NOMO-1 treated with dmso at 0.1 percent for 144 hours (cell line): ENCODE measurements around the gene NR3C2.
"Not testable (repeated sequence)": the region's sequence is repeated elsewhere in the genome, so short reads cannot be mapped to it uniquely, and the experiment has no call there.

ENCODE experiments used
- DNase-seq: peaks from one replicate; lab custom pipeline; 2025; ENCODE audit not compliant: unreplicated experiment; lab: John Stamatoyannopoulos, UW

Gene NR3C2

DNA sequence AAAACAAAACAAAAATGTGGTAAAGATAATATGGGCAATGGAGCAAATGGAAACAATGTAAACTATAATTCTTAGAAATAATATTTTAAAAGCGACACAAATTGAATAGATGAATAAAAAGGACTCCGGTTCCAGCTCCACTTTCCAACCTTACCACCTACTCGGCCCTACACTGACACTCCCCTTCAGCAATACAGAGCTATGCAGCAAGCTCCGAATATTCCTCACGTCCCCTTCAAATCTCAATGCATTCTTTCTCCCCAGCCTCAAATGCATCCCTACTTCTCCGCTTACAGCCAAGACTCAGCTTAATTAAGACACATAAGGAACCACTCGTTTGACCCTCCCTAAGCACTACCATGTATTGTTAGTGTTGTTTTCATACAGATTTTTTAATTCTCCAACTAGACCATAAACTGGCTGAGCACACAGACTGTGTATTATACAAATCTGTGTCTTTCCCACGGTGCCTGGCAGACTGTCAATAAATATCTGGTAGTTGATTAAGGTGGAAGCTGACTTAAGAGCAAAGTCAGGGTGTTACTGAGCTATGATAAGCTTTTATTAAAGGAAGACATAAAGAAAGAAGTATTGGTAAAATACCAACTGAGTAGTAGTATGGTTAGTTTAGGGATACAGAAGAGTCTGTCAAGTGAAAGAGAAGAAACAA, 219.1 kb downstream of the NR3C2 start:
- DNase-seq = no peak

DNA sequence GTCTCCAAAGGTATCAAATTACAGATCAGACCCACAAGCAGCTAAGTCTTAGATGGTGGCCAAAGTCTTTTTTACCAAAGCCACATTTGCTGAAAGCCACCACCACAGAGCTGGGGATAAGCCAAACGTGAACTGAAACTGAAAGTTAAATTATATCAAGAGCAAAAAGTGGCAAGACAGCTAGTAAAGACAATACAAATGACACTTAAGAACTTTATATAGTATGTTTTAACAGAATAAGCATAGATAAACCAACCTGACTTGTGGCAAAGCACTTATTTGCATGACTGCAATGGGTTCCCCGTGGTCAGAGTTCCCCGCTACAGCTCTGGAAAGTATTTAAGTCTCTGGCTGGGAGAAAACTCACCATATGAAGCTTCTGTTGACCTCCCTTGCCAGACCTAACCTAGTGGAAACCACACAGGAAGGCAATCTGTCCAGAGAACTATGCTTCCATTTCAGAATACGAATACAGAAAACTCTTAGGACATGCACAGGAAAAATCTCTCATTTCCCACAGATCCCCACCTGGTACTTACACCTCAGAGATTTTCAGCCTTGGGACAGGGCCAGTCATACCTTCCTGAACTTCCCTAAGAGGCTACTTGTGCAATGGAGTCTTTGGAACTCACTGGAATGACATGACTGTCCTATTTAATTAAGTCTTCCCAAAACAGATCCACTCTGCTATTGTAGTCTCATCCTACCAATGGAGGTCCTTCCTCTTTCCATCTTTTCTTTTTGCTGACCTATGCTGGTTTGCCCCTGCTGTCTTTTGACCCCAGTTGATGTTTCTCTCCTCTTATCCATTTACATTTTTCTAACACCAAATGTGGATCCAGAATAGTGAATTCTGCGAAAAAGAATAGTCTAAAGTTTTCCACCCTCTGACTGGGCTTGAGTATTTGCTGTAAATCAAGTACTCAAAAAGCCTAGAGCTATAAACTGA, 225.1 kb downstream of the NR3C2 start:
- DNase-seq = no peak

DNA sequence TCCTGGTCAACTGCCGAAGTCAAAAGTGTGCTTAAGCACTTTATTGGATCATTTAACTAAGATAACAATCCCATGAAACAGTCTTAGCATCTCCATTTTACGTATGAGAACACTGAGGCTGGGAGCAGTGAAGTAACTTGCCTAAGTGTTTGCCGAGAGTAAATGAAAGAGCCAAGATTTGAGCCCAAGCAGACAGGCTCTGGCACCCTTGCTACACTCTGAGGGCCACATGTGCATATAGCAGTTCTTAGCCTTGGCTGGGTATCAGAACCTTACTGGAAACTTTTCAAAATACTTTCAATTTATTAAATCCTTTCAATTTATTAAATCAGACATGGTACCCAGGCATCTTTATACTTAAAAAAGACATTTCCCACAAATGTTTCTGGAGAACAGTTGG, 225.9 kb downstream of the NR3C2 start:
- no peak for DNase-seq

DNA sequence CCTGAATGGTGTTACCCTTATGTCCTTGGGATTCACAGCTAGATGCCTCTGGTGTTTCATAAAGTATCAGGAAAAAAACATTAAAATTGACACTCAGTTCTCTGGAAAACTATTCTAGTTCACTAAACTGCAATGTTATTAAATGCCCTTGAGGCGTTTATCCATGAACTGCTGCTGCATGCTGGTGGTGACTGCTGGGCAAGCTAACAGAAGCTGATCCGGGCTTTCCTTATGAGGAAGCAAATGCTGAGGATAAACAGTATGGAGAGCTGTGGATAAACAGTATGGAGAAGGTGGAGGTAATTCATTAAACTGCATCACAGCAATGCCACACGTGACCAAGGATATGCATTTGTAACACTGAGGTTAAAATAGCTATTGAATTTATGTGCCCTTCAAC, 227.0 kb downstream of the NR3C2 start:
- no peak for DNase-seq

DNA sequence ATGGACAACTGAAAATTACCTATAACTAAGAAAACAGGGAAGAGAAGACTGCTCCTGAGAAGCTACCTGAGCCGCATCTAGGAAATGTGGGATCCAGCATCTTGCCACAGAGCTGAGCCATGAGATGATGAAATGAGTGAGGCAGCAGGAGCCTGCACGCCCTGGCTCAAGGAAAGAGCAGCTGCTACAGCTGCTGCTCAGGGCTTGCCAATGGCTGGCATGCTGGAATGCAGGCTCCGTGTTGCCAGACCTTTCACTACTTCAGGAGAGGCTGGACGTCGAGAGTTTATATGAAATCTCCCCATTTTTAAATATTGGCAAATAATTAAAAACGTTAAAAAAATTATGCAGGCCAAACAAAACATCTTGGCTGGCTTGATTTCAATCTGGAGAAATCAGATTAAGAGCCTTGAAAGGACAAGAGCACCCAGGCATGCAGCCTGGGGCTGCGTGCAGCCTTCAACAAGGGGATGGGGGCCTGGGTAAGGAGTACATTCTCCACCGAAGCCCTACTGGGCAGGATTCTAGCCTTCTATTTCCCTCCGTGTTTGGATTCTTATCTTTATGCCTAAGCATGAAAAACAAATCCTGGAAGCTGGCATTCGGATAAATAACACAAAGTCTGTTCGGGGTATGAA, 227.6 kb downstream of the NR3C2 start:
- no peak for DNase-seq

DNA sequence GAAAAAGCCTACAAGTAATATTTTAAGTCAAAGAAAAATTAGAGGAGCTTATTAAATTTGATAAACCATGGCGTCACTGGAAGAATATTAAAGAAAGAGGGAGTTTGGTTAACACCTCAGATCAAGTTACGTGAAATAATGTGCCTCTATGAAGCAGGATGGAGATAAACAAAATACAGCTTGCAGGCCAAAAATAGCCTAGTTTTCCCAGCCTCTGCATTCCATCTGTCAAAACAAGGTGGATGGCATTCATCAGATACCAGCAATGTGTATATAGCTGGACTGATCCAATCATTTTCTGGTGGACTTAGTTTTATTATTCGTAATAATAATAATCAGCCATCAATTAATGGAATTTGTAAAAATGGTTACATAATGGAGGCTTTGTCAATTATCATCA, 230.7 kb downstream of the NR3C2 start:
- DNase-seq = no peak

DNA sequence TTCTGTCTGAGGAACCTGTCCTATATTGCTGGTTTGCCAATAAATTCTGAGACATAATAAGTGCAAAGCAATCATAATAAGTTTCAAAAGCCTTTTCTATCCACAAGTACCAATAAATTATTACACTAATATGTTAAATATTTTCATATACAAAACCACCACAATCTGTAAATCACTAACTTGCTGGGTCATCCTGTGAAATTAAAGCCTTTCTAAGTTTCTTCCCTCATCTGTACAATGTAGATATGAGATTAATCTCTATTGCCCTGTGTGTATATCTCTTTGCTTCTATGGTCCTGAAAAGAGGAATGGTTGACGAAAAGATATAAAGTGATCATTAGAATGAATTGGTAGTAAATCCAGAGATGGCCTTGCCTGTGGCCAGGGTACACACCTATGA, 231.6 kb downstream of the NR3C2 start:
- DNase-seq = no peak

DNA sequence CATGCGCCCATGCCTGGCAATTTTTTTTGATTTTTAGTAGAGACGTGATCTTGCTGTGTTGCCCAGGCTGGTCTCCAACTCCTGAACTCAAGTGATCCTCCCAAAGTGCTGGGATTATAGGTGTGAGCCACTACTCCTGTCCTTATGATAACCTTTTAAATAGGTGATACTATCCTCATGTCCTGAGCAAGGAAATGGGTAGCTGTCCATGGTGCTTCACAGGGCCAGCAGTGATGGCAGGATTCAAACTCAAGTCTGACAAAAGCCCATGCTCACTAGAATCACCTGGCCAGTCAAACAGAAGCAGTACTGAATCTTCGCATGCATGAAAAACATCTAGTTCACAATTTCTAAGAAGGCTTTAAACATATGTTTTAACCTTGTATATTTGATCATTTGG, 235.1 kb downstream of the NR3C2 start:
- DNase-seq = no peak

DNA sequence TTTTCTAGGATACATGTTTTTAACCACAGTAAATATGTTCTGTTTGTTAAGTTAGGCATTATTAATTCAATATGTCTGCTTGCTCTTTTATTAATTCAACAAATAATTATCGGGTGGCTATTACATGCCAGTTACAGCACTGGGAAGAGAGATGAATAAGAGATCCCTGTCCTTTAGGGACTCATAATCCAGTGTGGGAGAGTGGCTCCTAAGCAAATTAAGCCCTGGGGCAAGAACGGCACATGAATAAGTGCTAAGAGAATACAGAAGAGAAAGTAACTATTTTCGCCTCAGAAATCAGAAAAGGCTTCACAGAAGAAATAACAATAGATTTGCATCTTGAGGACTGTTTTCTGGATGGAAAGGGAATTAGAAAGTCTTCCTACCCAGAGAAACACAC, 236.7 kb downstream of the NR3C2 start:
- DNase-seq = no peak

DNA sequence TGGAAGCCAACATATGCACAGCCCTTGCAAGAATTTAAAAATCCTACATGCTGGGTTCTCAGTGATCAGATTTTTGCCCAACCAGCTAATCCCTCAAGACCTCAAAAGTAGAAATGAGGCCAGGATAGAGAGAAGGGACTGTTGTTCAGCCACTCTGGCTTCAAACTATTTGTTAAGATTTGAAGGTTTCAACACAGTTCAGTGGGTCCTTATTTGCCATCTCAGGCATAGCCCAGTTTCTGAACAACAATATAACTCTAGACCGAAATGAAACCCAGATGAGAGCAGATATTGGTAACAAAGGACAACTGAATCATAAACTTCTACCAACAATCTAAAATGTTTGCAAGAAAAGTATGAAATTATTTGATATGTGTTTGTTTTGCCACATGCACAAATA, 237.3 kb downstream of the NR3C2 start:
- no peak for DNase-seq

DNA sequence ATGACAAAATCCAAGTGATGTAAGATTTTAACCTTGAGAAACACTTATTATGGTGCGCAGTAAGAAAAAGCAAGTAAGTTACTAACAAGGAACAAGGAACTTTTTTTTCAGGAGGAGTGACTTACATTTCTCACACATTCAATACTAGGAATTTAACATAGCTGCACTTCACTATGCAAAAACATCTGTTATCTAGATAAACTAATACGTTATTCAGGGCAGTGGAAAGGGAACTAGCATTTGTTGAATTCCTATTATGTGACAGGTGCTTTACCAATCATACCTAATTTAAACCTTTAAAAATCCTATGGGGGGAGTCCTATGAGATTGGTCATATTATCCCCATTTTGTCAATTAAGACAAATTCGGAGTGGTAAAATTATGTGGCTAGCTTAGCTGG, 238.0 kb downstream of the NR3C2 start:
- no peak for DNase-seq

DNA sequence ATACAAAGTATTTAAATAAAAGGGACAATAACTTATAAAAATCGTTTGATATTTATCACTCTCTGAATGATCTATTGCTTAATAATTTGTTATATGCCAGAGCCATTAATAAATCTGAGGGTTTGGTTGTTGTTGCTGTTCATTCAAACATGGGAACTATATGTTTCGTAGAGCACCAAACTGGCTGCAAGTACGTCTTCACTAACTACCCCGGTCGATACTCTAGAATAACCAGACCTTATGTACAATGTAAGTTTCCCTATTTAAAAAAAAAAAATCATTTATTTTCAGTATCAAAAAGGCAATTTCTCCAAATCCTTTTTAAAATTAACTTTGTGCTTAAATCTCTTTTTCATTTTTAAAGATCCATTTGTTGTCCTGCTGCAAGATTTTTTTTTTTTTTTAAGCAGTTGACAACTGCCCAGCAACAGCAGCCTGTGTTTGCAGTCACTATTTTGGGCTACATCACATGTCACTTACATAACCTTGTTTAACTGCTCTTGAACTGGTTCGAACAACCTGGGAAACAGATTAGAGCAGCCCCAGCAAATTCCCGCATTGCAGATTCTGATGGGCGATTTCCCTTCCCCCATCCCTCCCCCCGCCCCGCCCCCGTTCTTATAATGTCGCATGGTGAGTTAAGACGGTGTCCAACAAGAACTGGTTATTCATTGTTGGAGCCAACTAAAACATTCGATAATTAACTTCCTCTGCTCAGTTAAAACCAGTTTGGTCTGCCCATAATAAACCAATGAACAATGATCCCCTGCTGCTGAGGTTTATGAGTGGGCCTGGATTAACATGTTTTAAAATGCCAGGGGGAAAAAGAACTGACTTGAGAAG, 238.9 kb downstream of the NR3C2 start:
- DNase-seq = no peak

DNA sequence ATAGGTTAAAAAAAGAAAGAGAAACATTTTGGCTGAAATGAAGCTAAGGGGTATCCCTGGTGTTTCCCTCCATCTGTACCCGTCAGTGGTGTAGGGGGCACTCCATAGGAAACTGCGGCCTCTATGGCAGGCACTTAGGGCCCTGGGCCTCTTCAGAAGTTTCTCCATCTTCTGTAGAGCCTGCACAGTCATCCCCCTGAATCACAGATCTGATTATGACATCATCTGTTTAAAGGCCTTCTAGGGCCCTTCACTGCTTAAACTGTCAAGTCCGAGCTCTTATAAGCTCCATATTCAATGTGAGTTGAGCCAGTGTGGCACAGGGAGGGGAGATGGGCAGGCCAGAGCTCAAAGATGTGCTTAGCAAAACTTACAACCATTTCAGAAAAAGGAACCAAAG, 241.3 kb downstream of the NR3C2 start:
- DNase-seq = no peak

DNA sequence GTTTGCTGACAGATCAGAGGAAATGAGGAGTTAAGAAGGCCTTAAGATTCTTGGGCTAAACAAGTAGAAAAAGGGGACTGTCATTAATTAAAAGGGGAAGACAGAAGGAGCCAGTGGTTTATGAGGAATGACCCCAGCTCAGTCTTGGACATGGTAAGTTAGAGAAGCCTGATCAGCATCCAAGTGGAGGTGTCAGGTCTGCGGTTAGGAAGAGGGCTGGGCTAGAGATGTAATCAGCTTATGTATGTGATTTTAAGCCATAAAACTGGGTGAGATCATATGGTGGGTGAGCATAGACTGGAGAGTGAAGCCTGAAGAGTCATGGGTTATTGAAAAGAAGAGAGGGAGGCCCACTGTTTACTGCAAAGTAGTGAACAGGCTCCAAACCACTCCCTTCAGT, 246.1 kb downstream of the NR3C2 start:
- DNase-seq = no peak

DNA sequence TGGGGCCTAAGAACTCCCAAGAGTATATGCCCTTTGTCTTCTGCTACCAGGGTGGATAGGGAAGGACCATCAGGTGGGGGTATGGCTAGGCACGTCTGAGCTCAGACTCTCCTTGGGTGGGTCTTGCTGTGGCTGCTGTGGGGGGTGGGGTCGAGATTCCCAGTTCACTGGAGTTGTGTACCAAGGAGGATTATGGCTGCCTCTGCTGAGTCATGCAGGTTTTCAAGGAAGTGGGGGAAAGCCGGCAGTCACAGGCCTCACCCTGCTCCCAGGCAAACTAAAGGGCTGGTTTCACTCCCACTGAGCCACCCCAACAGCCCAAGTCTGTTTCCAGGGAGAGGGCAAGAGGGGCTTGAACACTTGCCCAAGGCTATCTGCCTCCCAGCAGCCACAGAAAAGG, 249.7 kb downstream of the NR3C2 start:
- DNase-seq = no peak

DNA sequence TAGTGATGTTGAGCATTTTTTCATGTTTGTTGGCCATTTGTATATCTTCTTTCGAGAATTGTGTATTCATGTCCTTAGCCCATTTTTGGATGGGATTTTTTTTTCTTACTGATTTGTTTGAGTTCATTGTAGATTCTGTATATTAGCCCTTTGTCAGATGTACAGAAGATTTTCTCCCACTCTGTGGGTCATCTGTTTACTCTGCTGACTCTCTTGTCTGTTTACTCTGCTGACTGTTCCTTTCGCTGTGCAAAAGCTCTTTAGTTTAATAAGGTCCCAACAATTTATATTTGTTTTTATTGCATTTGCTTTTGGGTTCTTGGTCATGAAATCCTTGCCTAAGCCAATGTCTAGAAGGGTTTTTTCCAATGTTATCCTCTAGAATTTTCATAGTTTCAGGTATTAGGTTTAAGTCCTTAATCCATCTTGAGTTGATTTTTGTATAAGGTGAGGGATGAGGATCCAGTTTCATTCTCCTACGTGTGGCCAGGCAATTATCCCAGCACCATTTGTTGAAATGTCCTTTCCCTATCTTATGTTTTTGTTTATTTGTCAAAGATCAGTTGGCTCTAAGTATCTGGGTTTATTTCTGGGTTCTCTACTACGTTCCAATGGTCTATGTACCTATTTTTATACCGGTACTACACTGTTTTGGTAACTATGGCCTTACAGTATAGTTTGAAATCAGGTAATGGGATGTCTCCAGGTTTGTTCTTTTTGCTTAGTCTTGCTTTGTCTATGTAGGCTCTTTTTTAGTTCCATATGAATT, 254.6 kb downstream of the NR3C2 start:
- not testable (repeated sequence) for DNase-seq

DNA sequence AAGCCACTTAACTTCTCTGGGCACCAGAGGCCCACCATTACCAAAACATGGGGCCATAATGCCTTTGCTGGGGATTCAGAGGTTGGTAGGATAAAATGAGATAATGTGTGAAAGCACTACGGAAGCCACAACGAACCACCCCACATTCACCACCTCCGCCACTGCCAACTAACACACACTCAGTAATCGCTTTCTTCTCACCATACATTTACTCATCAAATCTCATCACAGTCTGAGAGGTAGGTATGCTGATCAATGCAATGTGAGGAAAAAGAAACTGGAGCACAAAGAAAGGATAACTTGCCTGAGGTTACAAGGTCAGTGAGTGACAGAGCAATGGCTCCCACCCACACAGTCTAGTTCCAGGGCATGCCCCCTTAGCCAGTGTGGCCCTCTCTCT, 257.3 kb downstream of the NR3C2 start:
- DNase-seq = no peak

DNA sequence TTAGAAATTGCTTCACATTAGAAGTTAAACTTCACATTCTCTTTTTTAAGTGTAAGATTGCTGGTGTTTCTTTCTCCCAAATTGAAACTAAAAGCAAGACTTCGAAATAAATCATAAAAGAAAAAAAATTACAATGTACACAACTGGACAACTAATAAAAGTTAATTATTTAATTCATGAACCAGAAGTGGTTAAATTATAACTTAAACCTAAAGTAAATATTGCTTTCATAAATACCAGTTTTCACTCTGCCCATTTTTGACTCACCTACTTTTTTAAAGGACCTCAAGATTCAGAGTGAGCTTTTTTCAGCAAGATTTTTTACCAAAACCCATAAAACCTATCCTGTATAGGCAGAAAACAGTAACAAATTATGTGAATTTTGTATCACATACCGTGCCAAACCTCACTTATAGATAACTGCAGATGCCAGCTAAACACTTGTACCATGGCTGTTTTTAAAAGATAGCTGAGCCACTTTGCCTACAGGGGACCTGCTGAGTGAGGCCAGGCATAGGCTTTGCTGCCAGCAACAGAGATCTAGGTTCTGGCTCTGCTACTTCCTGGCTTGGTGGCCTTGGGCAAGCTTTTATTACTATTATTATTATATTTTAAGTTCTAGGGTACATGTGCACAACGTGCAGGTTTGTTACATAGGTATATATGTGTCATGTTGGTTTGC, 259.8 kb downstream of the NR3C2 start:
- DNase-seq = no peak

DNA sequence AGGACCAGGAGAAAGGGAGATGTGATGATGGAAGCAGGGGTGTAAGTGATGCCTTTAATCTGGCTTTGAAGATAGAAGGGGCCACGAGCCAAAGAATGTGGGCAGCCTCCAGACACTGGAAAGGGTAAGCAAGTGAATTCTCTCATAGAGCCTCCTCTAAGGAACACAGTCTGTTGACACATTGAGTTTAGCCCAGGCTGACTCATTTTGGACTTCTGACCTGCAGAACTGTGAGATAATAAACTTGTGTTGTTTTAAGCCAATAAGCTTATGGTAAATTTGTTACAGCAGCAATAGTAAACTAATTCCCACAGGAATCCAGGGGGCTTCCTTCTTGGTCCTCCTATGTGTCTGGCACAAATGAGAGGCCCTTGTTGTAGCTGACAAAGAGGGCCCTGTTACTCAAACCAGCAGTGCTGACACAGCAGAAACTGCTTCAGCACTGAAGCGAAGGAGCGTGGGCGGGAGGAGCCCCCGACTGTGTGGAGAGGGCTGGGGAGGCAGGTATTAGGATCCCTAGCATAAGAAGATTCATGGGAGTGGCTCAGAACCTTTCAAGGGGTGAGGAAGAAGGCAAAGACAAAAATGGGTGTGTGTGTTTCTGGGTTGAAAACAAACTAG, 268.7 kb downstream of the NR3C2 start:
- no peak for DNase-seq
